Mesendoderm (in vitro differentiated cells): ENCODE measurements around the gene RFC5.

Experiments
- DNase-seq: peaks from one replicate; pipeline ENCODE4 v3.0.0; 2013
- H2AK5ac ChIP-seq: 2 replicates; pipeline ENCODE4 v1.6.1; 2013; ENCODE audit warnings: low read length, inconsistent platforms
- H2BK120ac ChIP-seq: 2 replicates; pipeline ENCODE4 v1.6.1; 2013; ENCODE audit warnings: low read depth, mild to moderate bottlenecking, low read length, moderate library complexity, mixed read lengths
- H2BK15ac ChIP-seq: replicated peaks from 2 replicates; pipeline ENCODE4 v1.6.1; 2013; ENCODE audit warnings: low read depth, mild to moderate bottlenecking, moderate library complexity
- H2BK5ac ChIP-seq: 2 replicates; pipeline ENCODE4 v1.6.1; 2013; ENCODE audit warnings: low read length, inconsistent platforms
- H3K18ac ChIP-seq: 2 replicates; pipeline ENCODE4 v1.6.1; 2013; ENCODE audit warnings: mild to moderate bottlenecking, low read length, mixed read lengths
- H3K23ac ChIP-seq: one replicate; pipeline ENCODE4 v1.6.1; 2013; ENCODE audit warnings: low read length
- H3K27ac ChIP-seq: 2 replicates; pipeline ENCODE4 v1.5.1; 2013; ENCODE audit warnings: low read depth, mild to moderate bottlenecking, inconsistent platforms, low read length, moderate library complexity
- H3K27me3 ChIP-seq: 2 replicates; pipeline ENCODE4 v1.6.1; 2013; ENCODE audit warnings: low read length, control low read depth, mild to moderate bottlenecking, inconsistent platforms; ENCODE audit not compliant: insufficient read depth, poor library complexity
- H3K36me3 ChIP-seq: 2 replicates; pipeline ENCODE4 v1.6.1; 2013; ENCODE audit warnings: low read length, inconsistent platforms; ENCODE audit not compliant: control insufficient read depth, insufficient read depth
- H3K4ac ChIP-seq: one replicate; pipeline ENCODE4 v1.6.1; 2013; ENCODE audit warnings: low read depth, mild to moderate bottlenecking, low read length, moderate library complexity
- H3K4me1 ChIP-seq: 2 replicates; pipeline ENCODE4 v1.6.1; 2013; ENCODE audit warnings: low read depth, low read length, inconsistent platforms; ENCODE audit not compliant: control insufficient read depth
- H3K4me2 ChIP-seq: 2 replicates; pipeline ENCODE4 v1.6.1; 2013; ENCODE audit warnings: low read length
- H3K4me3 ChIP-seq: 2 replicates; pipeline ENCODE4 v1.5.1; 2013; ENCODE audit warnings: mild to moderate bottlenecking, low read length
- H3K56ac ChIP-seq: one replicate; pipeline ENCODE4 v1.6.1; 2013; ENCODE audit warnings: low read length
- H3K79me1 ChIP-seq: 2 replicates; pipeline ENCODE4 v1.6.1; 2013; ENCODE audit warnings: low read length, inconsistent platforms
- H3K79me2 ChIP-seq: 2 replicates; pipeline ENCODE4 v1.6.1; 2013; ENCODE audit warnings: mild to moderate bottlenecking, low read length; ENCODE audit not compliant: control insufficient read depth, insufficient read depth
- H3K9ac ChIP-seq: 2 replicates; pipeline ENCODE4 v1.6.1; 2013; ENCODE audit warnings: low read length, inconsistent platforms
- H4K5ac ChIP-seq: one replicate; pipeline ENCODE4 v1.6.1; 2013; ENCODE audit warnings: low read length
- H4K8ac ChIP-seq: one replicate; pipeline ENCODE4 v1.6.1; 2013; ENCODE audit warnings: low read depth, mild to moderate bottlenecking, control low read depth, low read length, moderate library complexity
- whole genome bisulfite sequencing: extraction: QIAGEN DNeasy Blood & Tissue Kit; methylation state at CpG from one replicate; pipeline ENCODE4 v1.1.7; 2013; ENCODE audit warnings: low lambda C conversion rate, missing lambda C conversion rate; ENCODE audit not compliant: insufficient coverage; ENCODE audit errors: extremely low coverage; 5-methylcytosine and 5-hydroxymethylcytosine counted together

RFC5 gene

GRCh38 chr12:118010903-118011302, 5.6 kb upstream of the RFC5 start:
- WGBS, result no CpG with 5 or more reads among the region's 3 CpGs
- no peak for DNase-seq

GRCh38 chr12:118011377-118011776, 5.1 kb upstream of the RFC5 start:
- H4K5ac ChIP-seq, result no peak overlapping the region
- no peak overlapping the region for H2AK5ac ChIP-seq
- H4K8ac ChIP-seq, result no peak overlapping the region
- no peak overlapping the region for H3K56ac ChIP-seq
- H3K18ac ChIP-seq, result no peak overlapping the region
- H3K4ac ChIP-seq, result no peak overlapping the region
- no peaks in the 10 kb centered on the region for H3K27me3 ChIP-seq
- H3K4me2 ChIP-seq, result no peak overlapping the region
- H3K36me3 ChIP-seq, result no peaks in the 10 kb centered on the region
- H2BK120ac ChIP-seq, result no peak overlapping the region
- WGBS, result no CpG with 5 or more reads among the region's 3 CpGs
- H3K79me2 ChIP-seq, result no peaks in the 10 kb centered on the region
- H3K4me1 ChIP-seq, result no peaks in the 10 kb centered on the region
- H2BK5ac ChIP-seq, result no peak overlapping the region
- H3K4me3 ChIP-seq, result no peak overlapping the region
- DNase-seq, result no peak
- H3K9ac ChIP-seq, result no peak overlapping the region
- no peak overlapping the region for H2BK15ac ChIP-seq
- no peaks in the 10 kb centered on the region for H3K79me1 ChIP-seq
- no peak overlapping the region for H3K27ac ChIP-seq
- H3K23ac ChIP-seq, result no peak overlapping the region

More at GRCh38 chr12:118010903-118011302, 5.6 kb upstream of the RFC5 start:
- H3K27ac ChIP-seq, result no peak overlapping the region
- H3K18ac ChIP-seq, result no peak overlapping the region
- H3K4me2 ChIP-seq, result no peak overlapping the region
- no peaks in the 10 kb centered on the region for H3K79me2 ChIP-seq
- no peak overlapping the region for H3K56ac ChIP-seq
- H3K79me1 ChIP-seq, result no peaks in the 10 kb centered on the region
- H3K23ac ChIP-seq, result no peak overlapping the region
- no peaks in the 10 kb centered on the region for H3K4me1 ChIP-seq
- no peak overlapping the region for H4K5ac ChIP-seq
- no peak overlapping the region for H2AK5ac ChIP-seq
- no peaks in the 10 kb centered on the region for H3K36me3 ChIP-seq
- H3K9ac ChIP-seq, result no peak overlapping the region
- no peak overlapping the region for H4K8ac ChIP-seq
- no peak overlapping the region for H2BK5ac ChIP-seq
- no peak overlapping the region for H3K4me3 ChIP-seq
- H2BK120ac ChIP-seq, result no peak overlapping the region
- H2BK15ac ChIP-seq, result no peak overlapping the region
- H3K27me3 ChIP-seq, result no peaks in the 10 kb centered on the region
- no peak overlapping the region for H3K4ac ChIP-seq

DNA sequence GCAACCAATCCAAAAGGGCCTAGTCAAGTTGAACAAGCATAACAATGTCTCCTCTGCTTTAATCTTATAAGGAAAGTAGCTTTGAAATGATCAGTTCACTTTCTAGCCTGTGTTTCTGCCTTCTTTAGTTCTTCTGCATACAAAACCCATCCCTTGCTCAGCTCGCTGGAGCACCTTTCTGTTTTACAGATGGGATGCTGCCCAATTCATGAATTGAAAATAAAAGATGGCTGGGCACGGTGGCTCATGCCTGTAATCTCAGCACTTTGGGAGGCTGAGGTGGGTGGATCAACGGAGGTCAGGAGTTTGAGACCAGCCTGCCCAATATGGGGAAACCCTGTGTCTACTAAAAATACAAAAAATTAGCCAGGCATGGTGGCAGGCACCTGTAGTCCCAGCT, 4.5 kb upstream of the RFC5 start:
- Histone ChIP-seq H3K9ac (no peak overlapping the region), H3K18ac (no peak overlapping the region), H2BK5ac (no peak overlapping the region), H3K27ac (no peak overlapping the region), H3K4me2 (no peak overlapping the region), H3K4me1 (no peaks in the 10 kb centered on the region), H4K8ac (no peak overlapping the region), H3K23ac (no peak overlapping the region), H3K4me3 (no peak overlapping the region), H3K36me3 (no peaks in the 10 kb centered on the region), H3K4ac (no peak overlapping the region), H3K79me2 (peaks cover 1% of the 10 kb centered on the region), H2BK15ac (no peak overlapping the region), H3K56ac (no peak overlapping the region), H2AK5ac (no peak overlapping the region), H2BK120ac (no peak overlapping the region), H3K79me1 (peaks cover 1% of the 10 kb centered on the region), H4K5ac (no peak overlapping the region), H3K27me3 (no peaks in the 10 kb centered on the region)
- DNase-seq, result no peak
- WGBS, result no CpG with 5 or more reads among the region's 3 CpGs

GRCh38 chr12:118013283-118013682, 3.2 kb upstream of the RFC5 start:
- WGBS, result no CpG with 5 or more reads among the region's 3 CpGs
- Histone ChIP-seq H3K4me1 (peaks cover 5% of the 10 kb centered on the region), H2BK15ac (no peak overlapping the region), H3K56ac (no peak overlapping the region), H2BK5ac (no peak overlapping the region), H4K8ac (no peak overlapping the region), H2BK120ac (no peak overlapping the region), H4K5ac (no peak overlapping the region), H3K36me3 (no peaks in the 10 kb centered on the region), H3K9ac (no peak overlapping the region), H3K27ac (no peak overlapping the region), H3K18ac (no peak overlapping the region), H3K4me3 (no peak overlapping the region), H3K4ac (no peak overlapping the region), H3K4me2 (no peak overlapping the region), H3K79me2 (peaks cover 10% of the 10 kb centered on the region), H3K23ac (no peak overlapping the region), H2AK5ac (no peak overlapping the region), H3K27me3 (no peaks in the 10 kb centered on the region), H3K79me1 (peaks cover 10% of the 10 kb centered on the region)
- DNase-seq, result no peak

DNA sequence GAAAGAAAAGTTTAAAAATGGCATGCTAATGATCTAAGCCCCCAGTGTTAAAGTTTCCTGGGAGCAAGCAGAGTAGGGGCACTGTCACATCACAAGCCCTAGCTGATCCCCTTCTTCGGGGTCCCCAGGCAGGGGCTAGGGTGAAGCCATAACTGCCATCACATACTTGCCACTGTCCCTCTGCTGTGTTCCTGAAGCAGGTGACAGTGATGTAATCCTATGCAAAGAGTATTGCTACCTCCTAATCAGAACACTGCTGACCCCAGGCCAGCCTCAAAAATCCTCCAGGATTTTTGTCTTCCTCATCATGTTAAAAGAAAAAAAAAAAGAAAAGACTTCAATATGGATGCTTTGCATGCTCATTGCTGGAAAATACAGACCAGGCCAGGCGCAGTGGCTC, 1.2 kb upstream of the RFC5 start:
- no peak overlapping the region for H3K4me3 ChIP-seq
- no peak overlapping the region for H4K5ac ChIP-seq
- no CpG with 5 or more reads among the region's 2 CpGs for WGBS
- no peak overlapping the region for H4K8ac ChIP-seq
- H3K4me1 ChIP-seq, result peaks cover 5% of the 10 kb centered on the region
- no peak overlapping the region for H3K4me2 ChIP-seq
- no peak overlapping the region for H3K18ac ChIP-seq
- no peaks in the 10 kb centered on the region for H3K27me3 ChIP-seq
- no peak overlapping the region for H2BK5ac ChIP-seq
- no peak for DNase-seq
- peaks cover 7% of the 10 kb centered on the region for H3K36me3 ChIP-seq
- H2AK5ac ChIP-seq, result no peak overlapping the region
- H3K79me1 ChIP-seq, result peaks cover 12% of the 10 kb centered on the region
- H2BK120ac ChIP-seq, result no peak overlapping the region
- no peak overlapping the region for H3K56ac ChIP-seq
- no peak overlapping the region for H2BK15ac ChIP-seq
- no peak overlapping the region for H3K9ac ChIP-seq
- no peak overlapping the region for H3K27ac ChIP-seq
- H3K79me2 ChIP-seq, result peaks cover 10% of the 10 kb centered on the region
- no peak overlapping the region for H3K23ac ChIP-seq
- H3K4ac ChIP-seq, result no peak overlapping the region

GRCh38 chr12:118015944-118016343, 559 bp upstream of the RFC5 start:
- Histone ChIP-seq H3K79me2 (peaks cover 10% of the 10 kb centered on the region), H4K5ac (no peak overlapping the region), H3K4me3 (no peak overlapping the region), H2BK15ac (no peak overlapping the region), H3K27me3 (no peaks in the 10 kb centered on the region), H3K18ac (no peak overlapping the region), H3K4ac (no peak overlapping the region), H3K4me1 (peaks cover 5% of the 10 kb centered on the region), H3K23ac (no peak overlapping the region), H2AK5ac (no peak overlapping the region), H4K8ac (no peak overlapping the region), H2BK5ac (no peak overlapping the region), H3K79me1 (peaks cover 12% of the 10 kb centered on the region), H3K4me2 (no peak overlapping the region), H3K56ac (no peak overlapping the region), H3K27ac (no peak overlapping the region), H3K36me3 (peaks cover 7% of the 10 kb centered on the region), H2BK120ac (no peak overlapping the region), H3K9ac (no peak overlapping the region)
- no peak for DNase-seq
- WGBS, result no CpG with 5 or more reads among the region's 9 CpGs
